Testis (tissue), 2 donors: ENCODE measurements around the gene SHROOM3.

Source experiments
- CTCF ChIP-seq, 3 experiments: fragments of 450-650 bp in 2 of 3; fragments of 200-600 bp in 1 of 3; sonication (generic) in 1 of 3; IDR thresholded peaks; one replicate each; pipeline ENCODE4 v1.5.1; 2016 to 2019; ENCODE audit warnings: antibody characterized with exemption in 3 of 3, mild to moderate bottlenecking in 2 of 3, moderate library complexity in 1 of 3
- POLR2A ChIP-seq: fragments of 450-650 bp; IDR thresholded peaks from one replicate; pipeline ENCODE4 v1.6.1; 2017; ENCODE audit warnings: antibody characterized with exemption, mild to moderate bottlenecking, moderate library complexity

DNA sequence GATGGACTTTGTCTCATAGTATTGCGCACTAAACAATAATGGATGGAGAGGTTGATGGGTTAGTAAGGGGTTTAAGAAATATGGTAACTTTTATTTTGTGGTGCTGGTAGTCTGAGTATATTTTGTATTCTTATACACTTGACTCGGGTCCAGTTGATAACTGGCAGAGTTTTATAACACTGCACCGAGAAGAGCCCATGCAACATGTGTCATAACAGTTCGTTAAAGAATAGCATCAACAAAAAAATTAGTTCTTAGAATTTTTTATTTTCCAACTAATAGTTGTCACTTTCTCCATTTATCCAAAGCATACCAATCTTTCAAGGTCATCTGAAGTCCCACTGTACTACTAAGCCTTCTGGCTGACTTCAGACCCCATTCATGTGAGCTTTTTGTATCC, 287.8 kb downstream of the SHROOM3 start:
- no peak for TF ChIP-seq CTCF (IDR thresholded peaks at IDR 0.05)
- TF ChIP-seq POLR2A: no peak
